HCT116 (cell line): ENCODE data around the gene SAE1. TPM values are rescaled to one million over a fixed set of nuclear protein-coding genes. Genes with fewer than 3 reads are reported as not detected.

Source experiments
- ATAC-seq: fragments of 200-7000 bp; cut with Tn5 transposase; 2 replicates; pipeline ENCODE4 v1.9.1; 2020; ENCODE audit warnings: mild to moderate bottlenecking, moderate library complexity
- BruUV-seq: library from RNA; stranded (reverse); fragments of 400-500 nt; replicated peaks from 2 replicates; lab custom pipeline; 2021; lab: Mats Ljungman, UMichigan
- CTCF ChIA-PET: fragments of 300-600 bp; sonication (Branson Sonifier 250); formaldehyde crosslinking; loops from one replicate; lab custom pipeline; 2021; ENCODE audit warnings: antibody characterized with exemption; lab: Charles Lee
- POLR2A ChIA-PET: fragments of 300-600, 350-600 bp; sonication (Branson Sonifier 250); formaldehyde crosslinking; loops from one replicate; lab custom pipeline; 2021; ENCODE audit warnings: antibody characterized with exemption; lab: Charles Lee
- RAD21 ChIA-PET, 2 experiments: fragments of 300-600 bp; sonication (Branson Sonifier 250); formaldehyde crosslinking; loops; one replicate each; lab custom pipeline; 2023; ENCODE audit warnings: low total read pairs in 2 of 2; ENCODE audit not compliant: uncharacterized antibody in 2 of 2, unreplicated experiment in 2 of 2, low non-redundant PET in 1 of 2; lab: Charles Lee
- DNase-seq: peaks from one replicate; pipeline ENCODE4 v3.0.0-alpha.2; 2010; ENCODE audit warnings: low read depth, low spot score
- H2AFZ ChIP-seq: fragments of 200-600 bp; shearing (Covaris generic), sonication (generic); 2 replicates; pipeline ENCODE4 v1.6.1; 2017; ENCODE audit warnings: low read depth, mixed run types, mixed read lengths, antibody characterized with exemption, low read length; ENCODE audit not compliant: poor library complexity, severe bottlenecking
- H3K27ac ChIP-seq: 2 replicates; pipeline ENCODE4 v1.5.1; 2012; ENCODE audit warnings: low read depth, low read length
- H3K27me3 ChIP-seq: fragments of 200-600 bp; sonication (generic); 2 replicates; pipeline ENCODE4 v1.6.1; 2016; ENCODE audit warnings: mixed run types, low read length, mixed read lengths; ENCODE audit not compliant: insufficient read depth
- H3K36me3 ChIP-seq, 2 experiments: fragments of 200-500 bp in 1 of 2; fragments of 200-600 bp in 1 of 2; sonication (Bioruptor generic) in 1 of 2; sonication (generic) in 1 of 2; 2 replicates each; pipeline versions ENCODE4 v1.5.1 to v1.6.1; 2014 to 2016; ENCODE audit warnings: low read length in 2 of 2, inconsistent platforms in 1 of 2, mixed read lengths in 1 of 2, mixed run types in 1 of 2; ENCODE audit not compliant: insufficient read depth in 2 of 2, control insufficient read depth in 1 of 2
- H3K4me1 ChIP-seq, 2 experiments: fragments of 200-600 bp in 1 of 2; sonication (generic) in 1 of 2; 2 replicates each; pipeline versions ENCODE4 v1.5.1 to v1.6.1; 2012 to 2017; ENCODE audit warnings: low read length in 2 of 2, inconsistent platforms in 1 of 2, mild to moderate bottlenecking in 1 of 2, mixed read lengths in 1 of 2, mixed run types in 1 of 2, moderate library complexity in 1 of 2; ENCODE audit not compliant: insufficient read depth in 2 of 2, control insufficient read depth in 1 of 2
- H3K4me2 ChIP-seq: fragments of 200-600 bp; sonication (generic); 2 replicates; pipeline ENCODE4 v1.6.1; 2017; ENCODE audit warnings: mixed run types, low read length, mixed read lengths
- H3K4me3 ChIP-seq, 2 experiments: fragments of 200-600 bp in 1 of 2; sonication (generic) in 1 of 2; replicated peaks in 1 of 2; 2 replicates each; pipeline ENCODE4 v1.5.1; 2011 to 2016; ENCODE audit warnings: low read length in 2 of 2, control low read depth in 1 of 2, low read depth in 1 of 2, mild to moderate bottlenecking in 1 of 2, mixed read lengths in 1 of 2, mixed run types in 1 of 2
- H3K79me2 ChIP-seq: fragments of 200-600 bp; sonication (generic); 2 replicates; pipeline ENCODE4 v1.6.1; 2017; ENCODE audit warnings: mild to moderate bottlenecking, mixed run types, low read length, moderate library complexity, mixed read lengths; ENCODE audit not compliant: insufficient read depth
- H3K9ac ChIP-seq: fragments of 200-600 bp; sonication (generic); 2 replicates; pipeline ENCODE4 v1.6.1; 2016; ENCODE audit warnings: low read length, mixed read lengths
- H3K9me2 ChIP-seq: fragments of 200-600 bp; sonication (generic), shearing (Covaris generic); 2 replicates; pipeline ENCODE4 v1.6.1; 2017; ENCODE audit warnings: mixed run types, mild to moderate bottlenecking, moderate library complexity; ENCODE audit not compliant: insufficient read depth
- H3K9me3 ChIP-seq, 2 experiments: fragments of 200-500 bp in 1 of 2; fragments of 200-600 bp in 1 of 2; sonication (Bioruptor generic) in 1 of 2; sonication (generic) in 1 of 2; 2 replicates each; pipeline ENCODE4 v1.6.1; 2014 to 2017; ENCODE audit warnings: low read length in 2 of 2, mixed read lengths in 2 of 2, inconsistent platforms in 1 of 2, low read depth in 1 of 2, mild to moderate bottlenecking in 1 of 2, mixed run types in 1 of 2, moderate library complexity in 1 of 2; ENCODE audit not compliant: control insufficient read depth in 1 of 2, insufficient read depth in 1 of 2
- H4K20me1 ChIP-seq: fragments of 200-600 bp; sonication (generic), shearing (Covaris generic); 2 replicates; pipeline ENCODE4 v1.6.1; 2017; ENCODE audit warnings: mixed run types, mild to moderate bottlenecking, moderate library complexity; ENCODE audit not compliant: insufficient read depth
- CBX3 ChIP-seq: IDR thresholded peaks from 2 replicates; pipeline ENCODE4 v1.6.1; 2012; ENCODE audit warnings: low read depth
- ELF1 ChIP-seq: IDR thresholded peaks from 2 replicates; pipeline ENCODE4 v1.6.1; 2012; ENCODE audit warnings: low read depth, borderline replicate concordance
- EZH2 ChIP-seq: fragments of 200-600 bp; sonication (generic); IDR thresholded peaks from 2 replicates; pipeline ENCODE4 v1.6.1; 2017; ENCODE audit warnings: antibody characterized with exemption, mixed run types
- EZH2phosphoT487 ChIP-seq: fragments of 200-600 bp; IDR thresholded peaks from 2 replicates; pipeline ENCODE4 v1.6.1; 2018; ENCODE audit warnings: antibody characterized with exemption, borderline replicate concordance
- POLR2A ChIP-seq: IDR thresholded peaks from 2 replicates; pipeline ENCODE4 v1.7.0; 2011; ENCODE audit warnings: borderline replicate concordance; ENCODE audit not compliant: insufficient read depth, insufficient read length; ENCODE audit errors: extremely low read depth
- SIN3A ChIP-seq: IDR thresholded peaks from 2 replicates; pipeline ENCODE4 v1.6.1; 2012; ENCODE audit warnings: low read depth
- SP1 ChIP-seq: IDR thresholded peaks from 2 replicates; pipeline ENCODE4 v1.6.1; 2012; ENCODE audit warnings: low read depth
- SRF ChIP-seq: IDR thresholded peaks from 2 replicates; pipeline ENCODE4 v1.6.1; 2012; ENCODE audit warnings: low read depth
- TCF7L2 ChIP-seq: IDR thresholded peaks from 2 replicates; pipeline ENCODE4 v1.7.0; 2011; ENCODE audit warnings: borderline replicate concordance, inconsistent platforms; ENCODE audit not compliant: insufficient read depth, insufficient read length; ENCODE audit errors: extremely low read depth
- YY1 ChIP-seq: IDR thresholded peaks from 2 replicates; pipeline ENCODE4 v1.6.1; 2011; ENCODE audit warnings: low read length, low read depth, moderate library complexity, mild to moderate bottlenecking; ENCODE audit not compliant: insufficient replicate concordance; ENCODE audit errors: extremely low read depth
- ZFX ChIP-seq: fragments of 450-650 bp; IDR thresholded peaks from 2 replicates; pipeline ENCODE4 v1.6.1; 2017
- ZNF274 ChIP-seq: fragments of 200-500 bp; sonication (Bioruptor generic); IDR thresholded peaks from 2 replicates; pipeline ENCODE4 v1.6.1; 2014; ENCODE audit warnings: mild to moderate bottlenecking, low read depth, low read length, inconsistent platforms
- intact Hi-C: fragments of 100-400 bp; cut with micrococcal nuclease; formaldehyde crosslinking; loops from 2 replicates; pipeline ENCODE4 v1.10.0; 2022
- total RNA-seq: library from RNA; stranded (reverse); gene quantifications from one replicate; pipeline ENCODE4 v1.2.1, GENCODE V29; 2021; ENCODE audit not compliant: unreplicated experiment
- TF ChIP-seq, protein P1 (sequence below): IDR thresholded peaks from 2 replicates; pipeline ENCODE4 v1.6.1; 2012; ENCODE audit warnings: low read depth
- TF ChIP-seq, protein P2 (sequence below): IDR thresholded peaks from 2 replicates; pipeline ENCODE4 v1.6.1; 2011; ENCODE audit warnings: mild to moderate bottlenecking, low read length, moderate library complexity; ENCODE audit not compliant: insufficient replicate concordance; ENCODE audit errors: extremely low read depth

Gene SAE1
- total RNA-seq, 1 experiment from 2014 or later, result 213 TPM

DNA sequence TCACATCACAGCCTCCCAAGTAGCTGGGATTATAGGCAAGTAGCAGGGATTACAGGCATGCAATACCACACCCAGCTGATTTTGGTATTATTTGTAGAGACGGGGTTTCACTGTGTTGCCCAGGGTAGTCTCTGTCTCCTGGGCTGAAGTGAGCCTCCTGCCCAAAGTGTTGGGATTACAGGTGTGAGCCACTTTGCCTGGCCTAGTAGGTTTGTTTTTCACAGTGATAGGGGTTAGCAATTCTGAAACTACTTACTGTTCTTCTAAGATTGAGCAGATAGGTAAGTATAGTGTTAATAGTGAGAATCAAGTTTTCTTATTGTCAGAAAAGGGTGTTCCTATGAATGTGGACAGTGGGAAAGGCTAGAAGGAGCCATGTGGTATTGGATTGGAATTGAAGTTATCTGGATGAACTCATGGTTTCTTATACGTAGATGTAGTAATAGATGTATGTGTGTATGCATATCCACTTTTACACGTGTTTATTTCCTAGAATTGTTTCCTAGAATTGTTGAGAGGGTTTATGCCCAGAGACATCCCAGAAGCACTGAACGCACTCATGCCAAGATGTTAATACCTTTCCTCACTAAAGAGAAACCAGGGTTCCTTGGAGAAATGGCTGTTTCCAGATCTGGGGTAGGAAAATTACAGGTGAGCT lies 49.1 kb downstream of the SAE1 start:
- TF ChIP-seq SP1 (no peak), ELF1 (no peak), YY1 (no peak), EZH2phosphoT487 (no peak), SRF (no peak), SIN3A (no peak), ZNF274 (no peak), CBX3 (no peak), TCF7L2 (no peak), EZH2 (no peak), POLR2A (no peak), ZFX (no peak)
- TF ChIP-seq, protein P1, sequence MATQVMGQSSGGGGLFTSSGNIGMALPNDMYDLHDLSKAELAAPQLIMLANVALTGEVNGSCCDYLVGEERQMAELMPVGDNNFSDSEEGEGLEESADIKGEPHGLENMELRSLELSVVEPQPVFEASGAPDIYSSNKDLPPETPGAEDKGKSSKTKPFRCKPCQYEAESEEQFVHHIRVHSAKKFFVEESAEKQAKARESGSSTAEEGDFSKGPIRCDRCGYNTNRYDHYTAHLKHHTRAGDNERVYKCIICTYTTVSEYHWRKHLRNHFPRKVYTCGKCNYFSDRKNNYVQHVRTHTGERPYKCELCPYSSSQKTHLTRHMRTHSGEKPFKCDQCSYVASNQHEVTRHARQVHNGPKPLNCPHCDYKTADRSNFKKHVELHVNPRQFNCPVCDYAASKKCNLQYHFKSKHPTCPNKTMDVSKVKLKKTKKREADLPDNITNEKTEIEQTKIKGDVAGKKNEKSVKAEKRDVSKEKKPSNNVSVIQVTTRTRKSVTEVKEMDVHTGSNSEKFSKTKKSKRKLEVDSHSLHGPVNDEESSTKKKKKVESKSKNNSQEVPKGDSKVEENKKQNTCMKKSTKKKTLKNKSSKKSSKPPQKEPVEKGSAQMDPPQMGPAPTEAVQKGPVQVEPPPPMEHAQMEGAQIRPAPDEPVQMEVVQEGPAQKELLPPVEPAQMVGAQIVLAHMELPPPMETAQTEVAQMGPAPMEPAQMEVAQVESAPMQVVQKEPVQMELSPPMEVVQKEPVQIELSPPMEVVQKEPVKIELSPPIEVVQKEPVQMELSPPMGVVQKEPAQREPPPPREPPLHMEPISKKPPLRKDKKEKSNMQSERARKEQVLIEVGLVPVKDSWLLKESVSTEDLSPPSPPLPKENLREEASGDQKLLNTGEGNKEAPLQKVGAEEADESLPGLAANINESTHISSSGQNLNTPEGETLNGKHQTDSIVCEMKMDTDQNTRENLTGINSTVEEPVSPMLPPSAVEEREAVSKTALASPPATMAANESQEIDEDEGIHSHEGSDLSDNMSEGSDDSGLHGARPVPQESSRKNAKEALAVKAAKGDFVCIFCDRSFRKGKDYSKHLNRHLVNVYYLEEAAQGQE, result no peak
- TF ChIP-seq, protein P2, sequence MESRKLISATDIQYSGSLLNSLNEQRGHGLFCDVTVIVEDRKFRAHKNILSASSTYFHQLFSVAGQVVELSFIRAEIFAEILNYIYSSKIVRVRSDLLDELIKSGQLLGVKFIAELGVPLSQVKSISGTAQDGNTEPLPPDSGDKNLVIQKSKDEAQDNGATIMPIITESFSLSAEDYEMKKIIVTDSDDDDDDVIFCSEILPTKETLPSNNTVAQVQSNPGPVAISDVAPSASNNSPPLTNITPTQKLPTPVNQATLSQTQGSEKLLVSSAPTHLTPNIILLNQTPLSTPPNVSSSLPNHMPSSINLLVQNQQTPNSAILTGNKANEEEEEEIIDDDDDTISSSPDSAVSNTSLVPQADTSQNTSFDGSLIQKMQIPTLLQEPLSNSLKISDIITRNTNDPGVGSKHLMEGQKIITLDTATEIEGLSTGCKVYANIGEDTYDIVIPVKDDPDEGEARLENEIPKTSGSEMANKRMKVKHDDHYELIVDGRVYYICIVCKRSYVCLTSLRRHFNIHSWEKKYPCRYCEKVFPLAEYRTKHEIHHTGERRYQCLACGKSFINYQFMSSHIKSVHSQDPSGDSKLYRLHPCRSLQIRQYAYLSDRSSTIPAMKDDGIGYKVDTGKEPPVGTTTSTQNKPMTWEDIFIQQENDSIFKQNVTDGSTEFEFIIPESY, result no peak
- intact Hi-C loops, result no loop called here
- H3K4me2 ChIP-seq, result no peak overlapping the region
- peaks cover 19 to 24% of the 10 kb centered on the region in 2 experiments for H3K4me1 ChIP-seq
- peaks cover 11 to 36% of the 10 kb centered on the region in 2 experiments; a peak in 3 of 4 replicates for H3K36me3 ChIP-seq
- H4K20me1 ChIP-seq, result 0 out of 2 replicates have a peak, but pooled peaks cover 7% of the 10 kb centered on the region
- no peak overlapping the region for H2AFZ ChIP-seq
- POLR2A ChIA-PET, result no interaction called here
- CTCF ChIA-PET, result no interaction called here
- DNase-seq, result no peak
- H3K27ac ChIP-seq, result peak overlapping the region; percentile 11
- H3K4me3 ChIP-seq, result no peak overlapping the region
- no peaks in the 10 kb centered on the region for H3K27me3 ChIP-seq
- H3K9me2 ChIP-seq, result no peaks in the 10 kb centered on the region
- no peak for ATAC-seq
- no peaks in the 10 kb centered on the region for H3K9me3 ChIP-seq
- BruUV-seq, result no TSS peak
- H3K9ac ChIP-seq, result no peak overlapping the region
- peaks cover 84% of the 10 kb centered on the region for H3K79me2 ChIP-seq
- RAD21 ChIA-PET, result no interaction called here
